Gastroesophageal sphincter (tissue), 4 donors: ENCODE measurements around the gene GGPS1. TPM values are rescaled to one million over a fixed set of nuclear protein-coding genes. Genes with fewer than 3 reads are reported as not detected.
"Not testable (repeated sequence)": the region's sequence is repeated elsewhere in the genome, so short reads cannot be mapped to it uniquely, and the experiment has no call there.

Experiments
- ATAC-seq: fragments of 150-250 bp; one replicate; pipeline ENCODE4 v1.9.1; 2016; ENCODE audit warnings: mild to moderate bottlenecking, moderate library complexity
- H3K27ac ChIP-seq, 4 donors: fragments of 200-600 bp; sonication (generic) in 3 of 4; 1 replicate in 3 of 4; 2 replicates in 1 of 4; pipeline ENCODE4 v1.5.1; 2016 to 2019
- H3K27me3 ChIP-seq: fragments of 200-600 bp; sonication (generic); one replicate; pipeline ENCODE4 v1.5.1; 2019
- H3K36me3 ChIP-seq, 2 donors: fragments of 200-600 bp; sonication (generic); one replicate each; pipeline ENCODE4 v1.5.1; 2019; ENCODE audit warnings: control low read depth in 1 of 2
- H3K4me1 ChIP-seq, 3 donors: fragments of 200-600 bp; sonication (generic); 1 replicate in 2 of 3; 2 replicates in 1 of 3; pipeline ENCODE4 v1.5.1; 2016 to 2019; ENCODE audit warnings: control low read depth in 2 of 3
- H3K4me3 ChIP-seq, 2 donors: fragments of 200-600 bp; sonication (generic); one replicate each; pipeline ENCODE4 v1.5.1; 2019; ENCODE audit warnings: mild to moderate bottlenecking in 1 of 2, moderate library complexity in 1 of 2
- H3K9me3 ChIP-seq, 3 donors: fragments of 200-600 bp; sonication (generic); one replicate each; pipeline ENCODE4 v1.5.1; 2017 to 2019; ENCODE audit warnings: control low read depth in 2 of 3
- EP300 ChIP-seq: sonication (generic); formaldehyde crosslinking; IDR thresholded peaks from one replicate; pipeline ENCODE4 v1.6.1; 2017; ENCODE audit warnings: antibody characterized with exemption, mild to moderate bottlenecking
- POLR2A ChIP-seq, 2 donors: fragments of 450-650 bp; IDR thresholded peaks; one replicate each; pipeline ENCODE4 v1.6.1; 2017; ENCODE audit warnings: antibody characterized with exemption in 2 of 2, mild to moderate bottlenecking in 2 of 2, moderate library complexity in 1 of 2
- POLR2AphosphoS5 ChIP-seq: sonication (generic); formaldehyde crosslinking; IDR thresholded peaks from one replicate; pipeline ENCODE4 v1.6.1; 2017; ENCODE audit warnings: antibody characterized with exemption
- WGBS, 2 donors: methylation state at CpG; one replicate each; pipeline ENCODE4 v1.1.5; 2018; ENCODE audit warnings: low coverage in 1 of 2; 5-methylcytosine and 5-hydroxymethylcytosine counted together
- total RNA-seq, 4 donors: library from RNA; depleted of rRNA; stranded (reverse); fragments of >200 nt; gene quantifications; one replicate each; pipeline ENCODE4 v1.1.0, GENCODE V29; 2016
- TF ChIP-seq, protein P1 (sequence below), 4 experiments: fragments of 200-600 bp in 2 of 4; fragments of 450-650 bp in 2 of 4; sonication (generic) in 1 of 4; IDR thresholded peaks; one replicate each; pipeline ENCODE4 v1.5.1; 2017 to 2019; ENCODE audit warnings: antibody characterized with exemption in 4 of 4, mild to moderate bottlenecking in 2 of 4, moderate library complexity in 2 of 4

The GGPS1 gene
- total RNA-seq, 4 donors from 2014 or later: 30.5 to 36.2 (median 31.3) TPM

DNA sequence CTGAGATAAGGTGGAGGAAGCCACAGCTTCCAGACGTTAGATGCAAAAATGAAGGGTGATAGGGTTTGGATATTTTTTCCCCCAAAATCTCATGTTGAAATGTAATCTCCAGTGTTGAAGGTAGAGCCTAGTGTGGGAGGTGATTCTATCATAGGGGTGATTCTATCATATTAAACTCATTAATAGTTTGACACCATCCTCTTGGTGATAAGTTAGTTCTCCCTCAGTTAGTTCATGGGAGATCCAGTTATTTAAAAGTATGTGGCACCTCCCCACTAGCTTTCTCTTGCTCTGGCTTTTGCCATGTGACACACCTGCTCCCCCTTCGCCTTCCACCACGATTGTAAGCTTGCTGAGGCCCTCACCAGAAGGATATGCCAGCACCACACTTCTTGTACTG is 30.5 kb downstream of the GGPS1 start:
- Histone ChIP-seq H3K36me3 (no peaks in the 10 kb centered on the region), H3K9me3 (no peaks in the 10 kb centered on the region), H3K27ac (no peak overlapping the region), H3K4me3 (no peak overlapping the region), H3K27me3 (no peaks in the 10 kb centered on the region), H3K4me1 (no peaks in the 10 kb centered on the region)
- TF ChIP-seq, protein P1, sequence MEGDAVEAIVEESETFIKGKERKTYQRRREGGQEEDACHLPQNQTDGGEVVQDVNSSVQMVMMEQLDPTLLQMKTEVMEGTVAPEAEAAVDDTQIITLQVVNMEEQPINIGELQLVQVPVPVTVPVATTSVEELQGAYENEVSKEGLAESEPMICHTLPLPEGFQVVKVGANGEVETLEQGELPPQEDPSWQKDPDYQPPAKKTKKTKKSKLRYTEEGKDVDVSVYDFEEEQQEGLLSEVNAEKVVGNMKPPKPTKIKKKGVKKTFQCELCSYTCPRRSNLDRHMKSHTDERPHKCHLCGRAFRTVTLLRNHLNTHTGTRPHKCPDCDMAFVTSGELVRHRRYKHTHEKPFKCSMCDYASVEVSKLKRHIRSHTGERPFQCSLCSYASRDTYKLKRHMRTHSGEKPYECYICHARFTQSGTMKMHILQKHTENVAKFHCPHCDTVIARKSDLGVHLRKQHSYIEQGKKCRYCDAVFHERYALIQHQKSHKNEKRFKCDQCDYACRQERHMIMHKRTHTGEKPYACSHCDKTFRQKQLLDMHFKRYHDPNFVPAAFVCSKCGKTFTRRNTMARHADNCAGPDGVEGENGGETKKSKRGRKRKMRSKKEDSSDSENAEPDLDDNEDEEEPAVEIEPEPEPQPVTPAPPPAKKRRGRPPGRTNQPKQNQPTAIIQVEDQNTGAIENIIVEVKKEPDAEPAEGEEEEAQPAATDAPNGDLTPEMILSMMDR (IDR thresholded peaks at IDR 0.05): no peak
- TF ChIP-seq POLR2AphosphoS5 (no peak), POLR2A (IDR thresholded peaks at IDR 0.05) (no peak), EP300 (no peak)
- WGBS, 2 donors: 89 to 95% methylated on average over 3 of the region's 3 CpGs
- no peak for ATAC-seq

DNA sequence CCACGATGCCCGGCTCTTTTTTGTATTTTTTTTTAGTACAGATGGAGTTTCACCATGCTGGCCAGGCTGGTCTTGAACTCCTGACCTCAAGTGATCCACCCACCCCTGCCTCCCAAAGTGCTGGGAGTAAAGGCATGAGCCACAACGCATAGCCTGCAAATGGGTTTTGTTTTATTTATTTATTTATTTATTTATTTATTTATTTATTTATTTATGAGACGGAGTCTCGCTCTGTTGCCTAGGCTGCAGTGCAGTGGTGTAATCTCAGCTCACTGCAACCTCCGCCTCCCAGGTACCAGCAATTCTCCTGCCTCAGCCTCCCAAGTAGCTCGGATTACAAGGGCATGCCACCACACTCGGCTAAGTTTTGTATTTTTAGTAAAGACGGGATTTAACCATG is 35.8 kb downstream of the GGPS1 start:
- H3K9me3 ChIP-seq, H3K27ac ChIP-seq, H3K27me3 ChIP-seq, H3K36me3 ChIP-seq, H3K4me3 ChIP-seq, ATAC-seq: not testable (repeated sequence)
- peaks cover 0 to 20% (median 0%) of the 10 kb centered on the region in 3 donors for H3K4me1 ChIP-seq
- 90 to 98% methylated on average over 6 of the region's 9 CpGs for WGBS, 2 donors

DNA sequence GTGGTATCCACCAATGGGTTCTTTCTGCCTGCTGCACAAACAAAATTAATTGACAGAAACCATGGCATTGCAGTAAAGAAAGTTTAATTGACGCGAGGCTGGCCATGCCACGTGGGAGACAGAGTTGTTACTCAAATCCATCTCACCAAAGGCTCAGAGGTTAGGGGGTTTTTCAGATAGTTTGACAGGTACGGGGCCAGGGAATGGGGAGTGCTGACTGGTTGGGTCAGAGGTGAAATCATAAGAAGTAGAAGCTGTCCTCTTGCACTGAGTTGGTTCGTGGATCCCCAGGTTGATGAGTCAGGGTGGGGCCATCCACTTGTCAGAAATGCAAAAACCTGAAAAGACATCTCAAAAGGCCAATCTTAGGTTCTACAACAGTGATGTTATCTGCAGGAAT is 37.9 kb downstream of the GGPS1 start:
- TF ChIP-seq POLR2AphosphoS5 (no peak), EP300 (no peak), POLR2A (IDR thresholded peaks at IDR 0.05) (no peak)
- TF ChIP-seq, protein P1 (IDR thresholded peaks at IDR 0.05): no peak
- 88 to 95% methylated on average over 5 of the region's 5 CpGs for WGBS, 2 donors
- H3K9me3 ChIP-seq: no peaks in the 10 kb centered on the region
- H3K27me3 ChIP-seq: no peaks in the 10 kb centered on the region
- peak overlapping the region in 3 of 4 donors; percentile 29 to 88 (median 88) for H3K27ac ChIP-seq
- H3K4me1 ChIP-seq: peaks cover 0 to 30% (median 0%) of the 10 kb centered on the region in 3 donors
- no peaks in the 10 kb centered on the region for H3K36me3 ChIP-seq
- H3K4me3 ChIP-seq: no peak overlapping the region
- ATAC-seq: no peak

DNA sequence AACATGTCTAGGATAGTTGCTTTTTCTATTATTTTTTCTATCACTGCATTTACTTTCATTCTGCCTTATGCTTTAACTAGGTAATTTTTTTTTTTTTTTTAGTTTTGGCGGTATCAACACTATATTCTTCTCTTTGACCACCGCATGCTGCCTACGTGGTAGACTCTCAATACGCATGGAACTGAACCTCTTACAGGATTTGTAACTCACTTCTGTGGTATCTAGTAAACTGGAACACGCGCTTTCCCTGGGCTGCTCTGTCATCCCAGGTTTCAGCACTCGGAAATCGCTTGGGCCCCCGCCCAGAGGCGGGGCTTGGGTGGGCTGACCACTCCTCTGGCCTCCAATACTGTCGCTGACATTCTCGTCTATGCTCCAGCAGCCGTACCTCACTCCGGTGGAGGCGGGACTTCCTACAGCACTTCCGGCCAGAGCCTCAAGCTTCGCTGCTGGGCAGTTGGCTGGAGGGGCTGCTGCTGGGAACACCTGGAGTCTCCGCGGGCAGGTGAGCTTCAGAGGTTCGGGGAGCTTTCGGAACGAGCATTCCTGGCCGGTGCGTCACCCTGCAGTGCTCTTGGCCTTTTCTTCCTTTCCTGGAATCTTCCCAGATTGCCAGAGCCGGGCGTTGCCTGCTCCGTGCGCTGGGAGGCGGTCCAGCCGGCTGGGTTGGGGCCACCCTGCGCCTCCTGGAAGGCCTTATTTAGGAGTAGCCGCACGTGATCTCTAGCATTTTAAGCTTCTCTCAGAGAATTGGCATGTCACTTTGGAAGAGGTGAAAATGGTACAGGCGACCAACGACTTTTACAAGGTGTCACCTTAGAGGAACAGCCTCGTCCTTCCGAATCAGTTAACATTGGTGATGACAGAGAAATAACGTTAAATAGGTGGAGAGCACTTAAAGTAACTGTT is 38.9 kb downstream of the GGPS1 start, which contains the start of gene TBCE:
TSS of gene TBCE (plus strand) at position 428 of the 909 bp plus-strand sequence. CDS start 12,623 bp downstream, outside the sequence.
- H3K27ac ChIP-seq: peak within 1 kb of the TSS; percentile 21 to 88 (median 84)
- 0% methylated on average over 16 to 21 of the region's 38 CpGs for WGBS, 2 donors
- no peaks in the 10 kb centered on the region for H3K27me3 ChIP-seq
- peak within 1 kb of the TSS; percentile 52 to 73 for H3K4me3 ChIP-seq
- H3K9me3 ChIP-seq: no peaks in the 10 kb centered on the region
- H3K36me3 ChIP-seq: peaks cover 0 to 6% of the 10 kb centered on the region in 2 donors
- peak; percentile 100 for ATAC-seq
- H3K4me1 ChIP-seq: peaks cover 0 to 30% (median 0%) of the 10 kb centered on the region in 3 donors
- TF ChIP-seq POLR2AphosphoS5 (peak; percentile 83), POLR2A (IDR thresholded peaks at IDR 0.05) (peak; percentile 58 to 61), EP300 (no peak)
- TF ChIP-seq, protein P1 (IDR thresholded peaks at IDR 0.05): peak in 2 of 4 experiments; percentile 9 to 30

DNA sequence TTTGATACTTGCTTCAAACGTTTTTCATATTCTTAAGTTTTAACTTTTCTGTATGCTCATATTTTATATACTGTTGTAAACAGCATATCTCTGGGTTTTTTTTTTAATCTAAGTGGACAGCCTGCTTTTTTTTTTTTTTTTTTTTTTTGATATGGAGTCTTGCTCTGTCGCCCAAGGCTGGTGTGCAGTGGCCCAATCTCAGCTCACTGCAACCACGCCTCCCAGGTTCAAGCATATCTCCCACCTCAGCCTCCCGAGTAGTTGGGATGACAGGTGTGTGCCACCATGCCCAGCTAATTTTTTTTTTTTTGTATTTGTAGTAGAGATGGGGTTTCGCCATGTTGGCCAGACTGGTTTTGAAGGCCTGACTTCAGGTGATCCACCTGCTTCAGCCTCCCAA is 40.1 kb downstream of the GGPS1 start:
- no peak overlapping the region for H3K27ac ChIP-seq
- ATAC-seq: no peak
- H3K4me1 ChIP-seq: peaks cover 0 to 30% (median 0%) of the 10 kb centered on the region in 3 donors
- H3K9me3 ChIP-seq: no peaks in the 10 kb centered on the region
- no peaks in the 10 kb centered on the region for H3K27me3 ChIP-seq
- TF ChIP-seq EP300 (no peak), POLR2A (IDR thresholded peaks at IDR 0.05) (no peak)
- TF ChIP-seq, protein P1 (IDR thresholded peaks at IDR 0.05): no peak
- 29 to 71% methylated on average over 1 to 4 of the region's 5 CpGs for WGBS, 2 donors
- peaks cover 0 to 6% of the 10 kb centered on the region in 2 donors for H3K36me3 ChIP-seq
- peak overlapping the region in 1 of 2 donors; percentile 73 for H3K4me3 ChIP-seq
